Fibroblast of skin of abdomen (primary cell): ENCODE measurements around the gene MACF1.

ENCODE experiments used
- DNase-seq: peaks from one replicate; pipeline ENCODE4 v3.0.0-alpha.2; 2013

The MACF1 gene

GRCh38 chr1:39398278-39399021 lies 194.0 kb downstream of the MACF1 start:
- DNase-seq: peak; percentile 98

- DNase-seq: no peak
These were observed 196.6 kb downstream of the MACF1 start for GRCh38 chr1:39401106-39401505.

- DNase-seq: no peak
These were observed 200.4 kb downstream of the MACF1 start for GRCh38 chr1:39404876-39405275.

- DNase-seq: peak; percentile 43
These were observed 200.9 kb downstream of the MACF1 start for GRCh38 chr1:39405358-39405757.

GRCh38 chr1:39406533-39407450 lies 202.3 kb downstream of the MACF1 start:
- peak; percentile 86 for DNase-seq

GRCh38 chr1:39407510-39407895 lies 203.0 kb downstream of the MACF1 start:
- DNase-seq: no peak

- no peak for DNase-seq
These were observed 203.6 kb downstream of the MACF1 start for GRCh38 chr1:39407896-39408640.

GRCh38 chr1:39408641-39409054 lies 204.2 kb downstream of the MACF1 start:
- DNase-seq: peak; percentile 97

GRCh38 chr1:39409055-39409816 lies 204.7 kb downstream of the MACF1 start:
- peak; percentile 82 for DNase-seq

GRCh38 chr1:39410915-39411436 lies 206.5 kb downstream of the MACF1 start:
- peak; percentile 95 for DNase-seq

GRCh38 chr1:39411526-39412478 lies 207.3 kb downstream of the MACF1 start:
- peak; percentile 38 for DNase-seq

- DNase-seq: no peak
These were observed 208.4 kb downstream of the MACF1 start for GRCh38 chr1:39412892-39413291.

GRCh38 chr1:39413902-39414528 lies 209.5 kb downstream of the MACF1 start:
- DNase-seq: no peak

- no peak for DNase-seq
These were observed 211.1 kb downstream of the MACF1 start for GRCh38 chr1:39415553-39415952.

GRCh38 chr1:39416609-39417008 lies 212.1 kb downstream of the MACF1 start:
- peak; percentile 54 for DNase-seq

- peak; percentile 89 for DNase-seq
These were observed 213.7 kb downstream of the MACF1 start for GRCh38 chr1:39418236-39418635.

GRCh38 chr1:39420493-39420892 lies 216.0 kb downstream of the MACF1 start:
- no peak for DNase-seq

GRCh38 chr1:39422614-39423013 lies 218.1 kb downstream of the MACF1 start:
- no peak for DNase-seq

GRCh38 chr1:39425151-39425550 lies 220.7 kb downstream of the MACF1 start:
- DNase-seq: no peak

GRCh38 chr1:39425634-39426033 lies 221.1 kb downstream of the MACF1 start:
- DNase-seq: no peak
